ENCODE results near the gene TMEM140.

- TF ChIP-seq, protein P1, sequence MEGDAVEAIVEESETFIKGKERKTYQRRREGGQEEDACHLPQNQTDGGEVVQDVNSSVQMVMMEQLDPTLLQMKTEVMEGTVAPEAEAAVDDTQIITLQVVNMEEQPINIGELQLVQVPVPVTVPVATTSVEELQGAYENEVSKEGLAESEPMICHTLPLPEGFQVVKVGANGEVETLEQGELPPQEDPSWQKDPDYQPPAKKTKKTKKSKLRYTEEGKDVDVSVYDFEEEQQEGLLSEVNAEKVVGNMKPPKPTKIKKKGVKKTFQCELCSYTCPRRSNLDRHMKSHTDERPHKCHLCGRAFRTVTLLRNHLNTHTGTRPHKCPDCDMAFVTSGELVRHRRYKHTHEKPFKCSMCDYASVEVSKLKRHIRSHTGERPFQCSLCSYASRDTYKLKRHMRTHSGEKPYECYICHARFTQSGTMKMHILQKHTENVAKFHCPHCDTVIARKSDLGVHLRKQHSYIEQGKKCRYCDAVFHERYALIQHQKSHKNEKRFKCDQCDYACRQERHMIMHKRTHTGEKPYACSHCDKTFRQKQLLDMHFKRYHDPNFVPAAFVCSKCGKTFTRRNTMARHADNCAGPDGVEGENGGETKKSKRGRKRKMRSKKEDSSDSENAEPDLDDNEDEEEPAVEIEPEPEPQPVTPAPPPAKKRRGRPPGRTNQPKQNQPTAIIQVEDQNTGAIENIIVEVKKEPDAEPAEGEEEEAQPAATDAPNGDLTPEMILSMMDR (IDR thresholded peaks at IDR 0.05): peak; percentile 42 to 93 (median 75)
- peak in 1 of 2 donors; percentile 67 for TF ChIP-seq POLR2A (IDR thresholded peaks at IDR 0.05)
Observed at GRCh38 chr7:135170274-135170997, 22.6 kb downstream of the TMEM140 start, which contains the start of gene CYREN.
